HUDEP-2 (cell line): ENCODE results near the gene HMOX2.
A peak's percentile ranks its signal among the peaks of the same experiment; 100 is the strongest.

Experiments
- DNase-seq, 76 experiments: peaks; one replicate each; lab custom pipeline; 2025; ENCODE audit not compliant: unreplicated experiment in 76 of 76; lab: John Stamatoyannopoulos, UW

Gene HMOX2, protein sequence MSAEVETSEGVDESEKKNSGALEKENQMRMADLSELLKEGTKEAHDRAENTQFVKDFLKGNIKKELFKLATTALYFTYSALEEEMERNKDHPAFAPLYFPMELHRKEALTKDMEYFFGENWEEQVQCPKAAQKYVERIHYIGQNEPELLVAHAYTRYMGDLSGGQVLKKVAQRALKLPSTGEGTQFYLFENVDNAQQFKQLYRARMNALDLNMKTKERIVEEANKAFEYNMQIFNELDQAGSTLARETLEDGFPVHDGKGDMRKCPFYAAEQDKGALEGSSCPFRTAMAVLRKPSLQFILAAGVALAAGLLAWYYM

DNA sequence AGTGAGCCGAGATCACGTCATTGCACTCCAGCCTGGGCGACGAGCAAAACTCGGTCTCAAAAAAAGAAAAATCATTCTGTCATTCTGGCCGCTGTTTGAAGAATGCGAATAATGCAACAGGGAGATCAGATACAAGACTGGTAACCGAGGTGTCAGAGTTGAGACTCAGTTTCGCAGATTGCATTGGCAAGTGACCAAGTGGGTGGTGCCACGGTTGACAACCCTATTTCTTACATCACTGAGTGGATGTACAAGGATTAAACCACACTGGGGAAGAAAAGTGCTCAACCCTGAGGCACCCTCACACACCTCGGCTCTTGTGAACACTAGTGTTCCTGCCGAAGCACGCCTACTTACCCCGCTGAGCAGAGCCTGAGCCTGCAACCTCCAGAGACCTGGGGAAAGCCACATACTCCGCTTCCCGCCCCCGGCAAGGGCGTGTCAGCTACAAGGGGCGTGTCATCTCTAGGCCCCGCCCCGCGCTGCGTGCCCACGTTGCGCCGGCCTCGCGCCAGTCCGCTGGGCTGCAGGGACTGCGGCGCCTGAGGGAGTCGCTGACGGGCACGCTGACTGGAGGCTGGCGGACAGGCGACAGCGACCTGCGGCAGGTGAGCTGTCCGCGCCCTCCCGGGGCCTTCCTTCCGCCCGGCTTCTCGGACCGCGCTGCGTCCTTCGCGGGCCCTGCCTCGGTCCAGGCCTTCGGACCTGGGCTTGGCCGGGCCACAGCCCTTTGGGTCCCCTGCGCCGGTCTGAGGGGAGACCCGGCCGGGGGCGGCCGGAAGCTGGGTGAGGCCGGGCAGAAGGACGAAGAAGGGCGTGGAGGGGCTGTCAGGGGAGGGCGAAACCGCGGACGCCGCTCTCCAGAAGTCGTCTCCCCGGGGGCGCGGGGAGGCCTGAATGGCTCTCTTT is at the start of gene HMOX2:
Gene HMOX2, plus strand, starts transcription at position 519 of the 909 bp plus-strand sequence. CDS start 29,127 bp downstream, outside the sequence.
- peak; percentile 33 to 97 (median 87) for DNase-seq

DNA sequence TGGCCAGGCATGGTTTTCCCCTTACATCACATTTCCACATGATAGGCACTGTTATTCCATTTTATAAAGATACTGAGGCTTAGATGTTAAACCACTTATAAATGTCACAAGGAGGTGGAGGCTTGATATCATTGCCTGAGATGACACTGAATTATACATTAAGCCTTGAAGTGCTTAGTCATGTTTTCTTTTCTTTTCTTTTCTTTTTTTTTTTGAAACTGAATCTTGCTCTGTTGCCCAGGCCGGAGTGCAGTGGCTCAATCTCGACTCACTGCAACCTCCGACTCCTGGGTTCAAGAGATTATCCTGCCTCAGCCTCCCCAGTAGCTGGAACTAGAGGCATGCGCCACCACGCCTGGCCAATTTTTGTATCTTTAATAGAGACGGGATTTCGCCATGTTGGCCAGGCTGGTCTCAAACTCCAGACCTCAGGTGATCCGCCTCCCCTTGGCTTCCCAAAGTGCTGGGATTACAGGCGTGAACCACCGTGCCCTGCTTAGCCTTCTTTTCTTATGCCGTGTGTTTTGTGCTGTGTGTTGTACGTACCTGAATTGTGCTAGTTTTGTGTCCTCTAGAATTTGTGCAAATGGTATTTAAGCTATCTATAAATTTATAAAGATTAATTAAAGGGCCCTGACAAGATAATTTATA is 49.4 kb upstream of the HMOX2 start:
- no peak for DNase-seq

DNA sequence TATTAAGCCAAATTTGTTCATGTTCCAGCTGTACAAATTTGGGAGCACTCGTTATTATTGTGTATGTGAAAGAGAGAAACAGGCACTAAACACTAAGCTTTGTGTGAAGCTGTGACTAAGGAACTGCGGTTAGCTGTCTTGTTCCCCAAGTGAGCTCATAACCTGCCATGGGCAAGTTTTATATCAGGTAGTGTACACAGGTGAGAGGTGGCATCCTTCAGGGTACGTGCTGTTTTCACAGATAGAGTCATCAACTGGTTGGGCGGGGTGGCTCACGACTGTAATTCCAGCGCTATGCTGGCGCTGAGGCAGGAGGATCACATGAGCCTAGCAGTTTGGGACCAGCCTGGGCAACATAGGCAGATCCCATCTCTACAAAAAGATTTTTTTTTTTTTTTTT is 47.7 kb upstream of the HMOX2 start:
- no peak for DNase-seq

DNA sequence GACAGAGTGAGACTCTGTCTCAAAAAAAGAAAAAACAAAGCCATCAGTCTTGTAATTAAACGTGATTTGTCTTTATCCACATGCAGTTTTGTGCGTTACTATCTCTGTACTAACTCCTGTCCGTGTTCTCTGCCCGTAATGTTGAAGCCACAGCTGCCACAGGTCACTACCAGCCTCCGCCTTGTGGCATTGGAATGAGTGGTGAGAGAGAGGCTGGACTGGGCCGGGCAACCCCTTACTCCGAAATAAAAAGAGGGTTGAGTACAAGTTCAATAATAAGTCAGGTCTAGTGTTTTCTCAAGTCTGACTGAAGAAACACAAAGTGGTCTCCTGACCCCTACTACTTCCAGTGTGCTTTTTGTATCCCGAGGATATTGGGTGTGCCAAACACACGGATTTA is 45.2 kb upstream of the HMOX2 start:
- DNase-seq = no peak

DNA sequence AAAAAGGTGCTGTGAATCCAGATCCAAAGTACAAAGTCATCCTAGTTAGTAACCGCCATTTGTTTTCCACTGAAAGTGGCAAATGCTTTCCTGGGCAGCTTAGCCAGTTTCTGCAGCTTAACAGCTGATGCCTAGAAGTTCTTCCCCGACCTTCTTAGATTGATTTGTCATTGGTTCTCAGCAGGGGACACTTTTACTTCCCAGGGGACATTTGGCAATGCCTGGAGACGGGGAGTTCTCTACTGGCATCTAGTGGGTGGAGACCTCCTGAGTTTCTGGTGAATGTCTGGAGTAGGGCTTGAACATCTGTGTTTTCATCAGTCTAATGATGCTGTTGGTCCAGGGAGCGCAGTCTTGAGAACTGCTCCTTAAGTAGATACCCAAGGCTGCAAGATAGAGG is 43.0 kb upstream of the HMOX2 start:
- DNase-seq = peak in 2 of 76 experiments; percentile 3 to 35

DNA sequence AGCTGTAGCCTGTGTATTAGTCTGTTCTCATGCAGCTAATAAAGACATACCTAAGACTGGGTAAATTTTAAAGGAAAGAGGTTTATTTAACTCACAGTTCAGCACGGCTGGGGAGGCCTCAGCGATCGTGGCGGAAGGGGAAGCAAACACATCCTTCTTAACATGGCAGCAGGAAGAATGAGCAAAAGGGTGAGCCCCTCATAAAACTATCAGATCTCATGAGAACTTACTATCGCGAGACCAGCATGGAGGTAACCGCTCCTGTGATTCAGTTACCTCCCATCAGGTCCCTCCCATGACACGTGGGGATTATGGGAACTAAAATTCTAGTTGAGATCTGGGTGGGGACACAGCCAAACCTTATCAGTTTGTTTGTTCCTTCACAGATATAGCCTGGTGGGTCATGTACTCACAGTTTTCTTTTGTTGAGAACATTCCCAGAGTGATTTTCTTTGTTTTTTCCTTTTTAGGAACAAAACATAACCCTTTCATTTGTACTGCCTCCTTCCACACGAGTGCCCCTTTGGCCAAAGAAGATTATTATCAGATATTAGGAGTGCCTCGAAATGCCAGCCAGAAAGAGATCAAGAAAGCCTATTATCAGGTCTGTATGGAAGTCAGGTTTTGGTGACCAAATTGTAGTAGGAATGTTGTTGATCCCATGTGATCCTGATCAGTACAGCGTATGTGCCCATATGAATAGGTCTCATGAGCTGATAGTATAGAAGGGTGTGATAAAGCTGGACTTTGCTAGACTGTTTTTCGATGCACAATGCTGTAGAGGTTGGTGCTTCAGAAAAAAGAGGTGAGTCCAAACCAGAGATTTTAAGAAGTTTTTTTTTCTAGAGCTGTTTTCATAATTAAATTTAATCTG is 42.0 kb upstream of the HMOX2 start:
- DNase-seq = peak in 74 of 76 experiments; percentile 6 to 95 (median 82)

DNA sequence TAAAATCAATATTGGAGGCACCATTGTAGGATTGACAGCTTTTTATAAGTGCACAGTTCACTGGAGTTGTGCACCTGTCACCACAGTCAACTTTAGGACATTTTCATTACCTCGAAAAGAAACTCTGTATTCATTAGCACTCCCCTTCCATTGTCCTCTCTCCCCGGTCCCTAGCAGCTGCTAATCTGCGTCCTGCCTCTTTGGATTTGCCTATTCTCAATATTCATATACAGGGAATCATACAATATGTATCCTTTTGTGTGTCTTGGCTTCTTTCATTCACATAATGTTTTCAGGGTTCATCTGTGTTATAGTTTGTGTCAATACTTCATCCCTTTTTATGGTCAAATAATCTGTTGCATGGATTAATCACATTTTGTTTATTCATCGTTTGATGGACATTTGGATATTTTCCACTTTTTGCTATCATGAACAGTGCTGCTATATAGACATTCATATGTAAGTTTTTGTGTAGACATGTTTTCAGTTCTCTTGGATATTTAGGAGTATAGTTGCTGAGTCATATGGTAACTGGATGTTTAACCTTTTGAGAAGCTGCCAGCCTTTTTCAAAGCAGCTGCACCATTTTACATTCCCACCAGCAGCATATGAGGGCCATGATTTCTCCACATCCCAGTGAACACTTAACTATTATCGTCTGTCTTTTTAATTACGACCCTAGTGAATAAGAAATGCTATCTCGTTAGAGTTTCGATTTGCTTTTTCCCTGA is 40.7 kb upstream of the HMOX2 start:
- DNase-seq = no peak

DNA sequence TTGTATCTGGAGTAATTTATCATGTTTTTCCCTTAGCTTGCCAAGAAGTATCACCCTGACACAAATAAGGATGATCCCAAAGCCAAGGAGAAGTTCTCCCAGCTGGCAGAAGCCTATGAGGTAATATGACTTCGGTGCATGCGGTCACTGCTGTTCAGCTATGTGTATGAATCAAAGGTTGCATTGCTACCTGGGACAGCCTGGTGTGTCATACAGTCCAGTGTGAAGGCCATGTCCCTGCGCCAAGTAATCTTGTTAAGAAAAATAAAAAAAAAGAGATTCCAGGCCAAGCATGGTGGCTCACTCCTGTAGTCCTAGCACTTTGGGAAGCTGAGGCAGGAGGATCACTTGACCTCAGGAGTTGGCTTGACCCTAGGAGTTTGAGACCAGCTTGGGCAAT is 38.8 kb upstream of the HMOX2 start:
- no peak for DNase-seq

DNA sequence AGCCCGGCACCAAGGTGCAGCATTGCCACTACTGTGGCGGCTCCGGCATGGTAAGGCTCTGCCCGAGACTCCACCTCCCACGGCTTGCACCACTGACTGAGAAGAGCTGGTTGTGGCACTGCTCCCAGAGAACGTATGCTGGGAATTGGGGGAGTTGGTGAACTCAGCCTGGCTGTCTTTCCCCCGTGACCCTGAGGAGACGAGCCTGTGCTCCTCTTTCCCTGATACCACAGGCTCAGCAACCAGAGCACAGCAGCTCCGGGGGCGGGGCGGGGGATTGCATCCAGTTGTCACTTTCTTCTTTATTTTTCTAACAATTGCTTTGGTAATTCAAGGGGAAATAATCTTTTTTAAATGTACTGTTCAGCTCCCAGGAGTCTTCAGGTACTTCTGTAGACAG is 33.8 kb upstream of the HMOX2 start:
- no peak for DNase-seq

DNA sequence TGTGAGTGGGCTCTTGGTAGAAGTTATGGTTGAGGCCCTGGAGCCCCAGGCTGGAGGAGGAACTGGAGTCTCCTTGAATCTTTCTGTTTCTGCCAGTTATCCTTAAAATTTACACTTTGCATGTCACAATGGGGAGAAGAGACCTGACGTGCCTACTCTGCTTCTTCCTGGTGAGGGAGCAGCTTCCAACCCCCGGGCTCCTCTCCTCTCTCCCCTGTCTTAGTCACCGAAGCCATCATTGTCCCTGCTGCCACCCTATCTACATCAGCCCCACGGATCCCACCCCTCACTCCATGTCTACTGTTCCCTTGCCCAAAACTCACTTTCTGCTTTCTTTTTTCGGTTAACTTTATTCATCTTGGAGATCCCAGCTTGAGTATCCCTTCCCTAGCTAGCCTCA is 32.9 kb upstream of the HMOX2 start:
- DNase-seq = no peak

DNA sequence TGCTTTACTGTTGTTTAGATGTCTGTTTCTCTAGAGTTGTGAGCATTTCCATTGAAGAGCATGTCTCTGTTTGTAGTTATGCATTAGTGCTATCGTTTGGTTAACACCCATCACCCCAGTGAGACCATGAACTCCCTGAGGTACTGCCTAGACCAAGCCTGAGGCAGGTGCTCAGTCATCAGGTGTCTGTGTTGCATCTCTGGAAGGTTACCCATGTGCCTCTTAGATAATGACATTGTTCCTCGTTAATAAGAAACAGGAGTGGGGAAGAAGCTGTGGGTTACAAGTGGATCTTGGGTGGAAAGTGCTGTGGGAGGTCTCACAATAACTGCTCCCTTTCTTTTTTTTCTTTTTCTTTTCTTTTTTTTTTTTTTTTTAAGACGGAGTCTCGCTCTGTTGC is 32.2 kb upstream of the HMOX2 start:
- DNase-seq = no peak

DNA sequence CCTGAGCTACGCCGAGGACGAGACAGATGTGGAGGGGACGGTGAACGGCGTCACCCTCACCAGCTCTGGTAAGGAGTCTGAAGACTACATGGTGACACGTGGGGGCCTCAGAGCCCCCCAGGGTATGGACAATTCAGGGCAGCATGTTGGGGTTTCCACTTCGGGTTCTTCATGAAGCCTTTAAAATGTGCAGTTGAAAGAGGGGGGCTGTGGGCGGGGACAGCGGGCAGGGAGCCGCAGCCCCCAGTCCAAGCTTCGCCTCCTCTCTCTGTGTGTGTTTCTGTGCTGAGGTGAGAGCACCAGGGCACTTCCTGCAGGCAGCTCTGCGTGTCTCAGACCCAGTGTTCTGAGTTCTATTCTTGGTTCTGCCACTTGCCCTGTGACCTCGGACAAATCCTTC is 25.8 kb upstream of the HMOX2 start:
- DNase-seq = no peak

DNA sequence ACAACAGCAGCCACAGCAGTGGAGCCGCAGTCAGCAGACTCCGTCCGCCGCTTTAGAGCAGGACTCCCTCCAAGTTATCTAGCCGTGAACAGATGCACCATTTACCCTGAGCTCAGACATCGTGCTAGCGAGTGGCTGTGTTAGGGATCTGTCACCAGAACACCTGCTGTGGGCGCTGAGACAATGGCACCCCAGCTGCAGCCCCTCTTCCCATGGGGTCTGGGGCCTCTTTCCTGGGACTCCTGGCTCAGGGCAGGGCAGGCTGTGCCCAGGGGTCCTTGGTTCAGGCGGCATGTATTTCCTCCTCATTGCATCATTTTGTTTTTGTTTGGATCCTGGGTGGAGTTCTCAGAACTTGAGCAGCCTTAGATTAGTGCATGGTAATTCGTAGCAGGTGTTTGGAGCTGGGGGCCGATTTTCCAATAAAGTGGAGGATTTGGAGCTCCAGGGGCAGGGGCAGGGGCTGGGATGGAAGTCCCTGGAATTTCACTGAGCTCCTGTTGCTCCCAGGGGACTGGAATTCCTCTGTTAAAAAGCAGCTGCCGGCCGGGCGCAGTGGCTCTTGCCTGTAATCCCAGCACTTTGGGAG is 25.2 kb upstream of the HMOX2 start:
- DNase-seq = no peak

DNA sequence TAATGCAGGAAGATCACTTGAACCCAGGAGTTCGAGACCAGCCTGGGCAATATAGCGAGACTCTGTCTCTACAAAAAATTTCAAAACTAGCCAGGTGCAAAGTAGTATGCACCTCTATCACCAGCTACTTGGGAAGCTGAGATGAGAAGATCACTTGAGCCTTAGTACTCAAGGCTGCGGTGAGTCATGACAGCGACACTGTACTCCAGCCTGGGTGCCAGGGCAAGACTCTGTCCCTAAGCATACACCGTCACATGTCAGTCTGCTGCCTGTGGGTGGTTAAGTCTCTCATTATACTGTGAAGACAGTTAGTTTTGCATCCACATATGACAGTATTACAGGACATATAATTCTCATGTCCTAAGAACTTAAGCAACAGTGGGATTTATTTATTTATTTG is 23.5 kb upstream of the HMOX2 start:
- DNase-seq = no peak

DNA sequence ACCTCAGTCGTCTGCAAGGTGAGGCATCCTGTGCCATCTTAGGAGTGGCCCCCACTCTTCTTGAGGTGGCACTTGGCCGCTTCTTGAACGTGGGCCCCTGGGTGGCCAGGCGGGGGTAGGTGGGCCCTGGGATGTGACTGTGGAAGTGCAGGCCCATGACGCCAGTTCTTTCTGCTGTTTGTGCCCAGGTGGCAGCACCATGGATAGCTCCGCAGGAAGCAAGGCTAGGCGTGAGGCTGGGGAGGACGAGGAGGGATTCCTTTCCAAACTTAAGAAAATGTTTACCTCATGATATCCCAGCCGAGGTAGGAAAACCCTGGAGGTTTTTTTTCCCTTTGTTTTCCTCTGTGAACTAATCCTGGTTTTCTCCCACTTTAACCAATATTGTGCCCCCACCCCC is 21.6 kb upstream of the HMOX2 start:
- no peak for DNase-seq

DNA sequence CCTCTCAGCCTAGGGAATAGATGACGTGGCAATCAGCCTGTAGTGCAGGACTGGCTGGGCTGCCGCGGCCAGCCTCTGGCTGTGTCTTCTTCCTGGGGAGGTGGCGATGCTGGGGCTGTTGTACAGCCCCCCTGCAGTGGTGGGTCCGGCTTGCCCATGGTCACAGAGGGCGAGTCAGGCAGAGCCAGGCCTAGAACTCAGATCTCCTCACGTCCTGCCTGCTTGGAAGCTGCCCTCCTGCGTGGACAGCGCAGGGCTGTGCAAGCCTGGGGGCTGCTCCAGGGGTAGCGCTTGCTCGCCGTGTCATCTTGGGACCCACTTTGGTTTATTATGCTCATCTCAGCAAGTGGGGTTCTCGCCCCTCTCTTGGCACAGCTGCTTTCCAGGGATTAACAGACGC is 21.1 kb upstream of the HMOX2 start:
- no peak for DNase-seq

DNA sequence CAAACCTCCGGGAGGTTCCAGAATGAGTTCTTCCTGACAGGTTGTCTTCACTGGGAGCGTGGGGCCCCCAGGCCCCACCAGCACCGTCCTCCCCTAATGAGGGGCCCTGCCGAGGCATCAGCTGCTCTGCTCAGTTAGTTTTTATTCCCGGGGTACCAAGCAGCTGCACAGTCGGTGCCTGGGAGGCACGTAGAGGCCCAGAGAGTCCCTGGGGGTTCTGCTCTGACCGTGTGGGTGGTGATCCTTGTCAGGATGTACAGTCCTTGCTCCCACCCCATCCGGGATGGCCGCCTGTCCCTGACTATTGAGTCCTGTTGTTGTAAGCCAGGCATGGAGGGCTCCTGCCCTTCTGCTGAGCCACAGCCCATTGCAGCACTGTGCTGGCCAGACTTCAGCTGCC is 20.2 kb upstream of the HMOX2 start:
- DNase-seq = no peak

DNA sequence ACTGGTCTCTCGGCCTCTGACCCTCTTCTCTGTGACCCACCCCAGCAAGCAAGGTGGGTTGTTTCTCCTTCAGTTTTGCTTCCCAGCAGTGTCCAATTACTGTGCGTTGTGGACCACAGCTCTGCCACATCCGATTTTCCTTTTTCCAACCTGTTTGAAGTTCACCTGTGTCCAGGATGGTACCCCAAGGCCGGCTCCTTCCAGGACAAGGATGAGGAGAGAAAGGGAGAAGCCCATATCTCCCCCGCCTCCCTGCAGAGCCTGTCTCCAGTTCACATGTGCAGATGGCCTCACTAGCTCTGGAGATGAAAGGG is 15.3 kb upstream of the HMOX2 start:
- DNase-seq = no peak

DNA sequence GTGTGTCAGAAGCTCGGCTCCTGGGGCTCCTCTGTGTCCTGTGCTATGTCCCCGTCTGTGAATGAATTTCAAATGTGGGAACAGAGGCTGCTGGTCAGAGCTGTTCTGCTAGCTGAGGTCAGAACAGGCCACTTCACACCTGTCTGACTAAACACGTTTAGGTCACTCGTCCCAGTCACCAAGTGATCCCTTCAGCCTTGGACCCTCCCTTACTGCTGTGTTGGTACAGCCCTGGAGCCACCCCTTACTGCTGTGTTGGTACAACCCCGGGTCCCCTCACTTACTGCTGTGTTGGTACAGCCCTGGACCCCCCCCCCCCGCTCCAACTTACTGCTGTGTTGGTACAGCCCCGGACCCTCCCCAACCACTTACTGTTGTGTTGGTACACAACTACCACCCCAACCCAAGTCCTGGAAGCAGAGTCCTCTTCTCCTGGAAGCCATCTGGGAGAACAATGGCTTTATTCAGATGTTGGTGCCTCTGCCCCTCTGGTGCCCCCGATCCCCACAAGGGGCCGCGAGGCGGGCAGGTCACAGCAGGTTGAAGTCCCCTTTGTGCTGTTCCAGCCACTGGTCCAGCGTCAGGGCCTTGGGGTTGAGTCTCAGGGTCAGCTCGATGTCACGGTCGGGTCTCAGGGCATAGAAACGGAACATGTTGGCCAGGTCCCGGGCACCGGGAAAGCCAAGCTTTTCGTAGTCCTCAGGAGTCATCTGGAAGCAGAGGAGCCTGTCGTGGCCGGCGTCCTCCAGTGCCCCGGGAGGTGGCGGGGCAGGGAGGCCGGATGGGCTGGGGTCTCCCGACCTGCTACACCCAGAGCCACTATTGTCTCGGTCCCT is 14.7 kb upstream of the HMOX2 start:
- DNase-seq = peak in 1 of 76 experiments; percentile 4
